SK-N-SH (cell line): ENCODE results near the gene GNL3. TPM values are rescaled to one million over a fixed set of nuclear protein-coding genes. Genes with fewer than 3 reads are reported as not detected.

Experiments used
- CTCF ChIA-PET: fragments of 300-600, 350-600 bp; formaldehyde crosslinking; extraction: SDS; loops from one replicate; lab custom pipeline; 2021; lab: Yijun Ruan, JAX
- POLR2A ChIA-PET: fragments of 350-600 bp; sonication (Branson Sonifier 250); formaldehyde crosslinking; extraction: SDS; loops from one replicate; lab custom pipeline; 2020; ENCODE audit warnings: antibody characterized with exemption, inconsistent platforms; lab: Yijun Ruan, JAX
- DNase-seq: peaks from one replicate; pipeline ENCODE4 v3.0.0; 2012
- H2AFZ ChIP-seq: fragments of 200-600 bp; sonication (generic); 2 replicates; pipeline ENCODE4 v1.8.1; 2016; ENCODE audit warnings: antibody characterized with exemption, mild to moderate bottlenecking, low read depth
- H3F3A ChIP-seq: fragments of 200-600 bp; sonication (generic); replicated peaks from 2 replicates; pipeline ENCODE3; 2016; ENCODE audit warnings: antibody characterized with exemption, mild to moderate bottlenecking; ENCODE audit not compliant: insufficient read depth
- H3K27ac ChIP-seq, 2 experiments: fragments of 200-500 bp in 1 of 2; fragments of 200-600 bp in 1 of 2; sonication (Bioruptor generic) in 1 of 2; sonication (generic), shearing (Covaris generic) in 1 of 2; 2 replicates each; pipeline versions ENCODE4 v1.5.1 to v1.6.1; 2014 to 2016; ENCODE audit warnings: low read depth in 2 of 2, inconsistent platforms in 1 of 2, low read length in 1 of 2, mild to moderate bottlenecking in 1 of 2, mixed read lengths in 1 of 2
- H3K27me3 ChIP-seq: fragments of 200-600 bp; sonication (generic), shearing (Covaris generic); 2 replicates; pipeline ENCODE4 v1.6.1; 2016; ENCODE audit warnings: mixed run types; ENCODE audit not compliant: insufficient read depth
- H3K36me3 ChIP-seq, 2 experiments: fragments of 200-500 bp in 1 of 2; fragments of 200-600 bp in 1 of 2; sonication (Bioruptor generic) in 1 of 2; sonication (generic) in 1 of 2; replicated peaks in 1 of 2; 2 replicates each; pipeline versions ENCODE3 to v1.5.1; 2014 to 2016; ENCODE audit warnings: low read length in 1 of 2, mild to moderate bottlenecking in 1 of 2; ENCODE audit not compliant: insufficient read depth in 2 of 2, control insufficient read depth in 1 of 2
- H3K4me1 ChIP-seq, 2 experiments: fragments of 200-500 bp in 1 of 2; fragments of 200-600 bp in 1 of 2; sonication (Bioruptor generic) in 1 of 2; sonication (generic), shearing (Covaris generic) in 1 of 2; 2 replicates each; pipeline versions ENCODE4 v1.5.1 to v1.6.1; 2014 to 2016; ENCODE audit warnings: low read depth in 1 of 2, low read length in 1 of 2, mixed run types in 1 of 2; ENCODE audit not compliant: insufficient read depth in 2 of 2, control insufficient read depth in 1 of 2
- H3K4me2 ChIP-seq: fragments of 200-600 bp; sonication (generic), shearing (Covaris generic); 2 replicates; pipeline ENCODE4 v1.6.1; 2017; ENCODE audit warnings: mixed run types
- H3K4me3 ChIP-seq, 2 experiments: fragments of 200-500 bp in 1 of 2; fragments of 200-600 bp in 1 of 2; sonication (Bioruptor generic) in 1 of 2; sonication (generic), shearing (Covaris generic) in 1 of 2; 2 replicates each; pipeline versions ENCODE4 v1.5.1 to v1.8.1; 2014 to 2016; ENCODE audit warnings: low read depth in 2 of 2, inconsistent platforms in 1 of 2, low read length in 1 of 2, mild to moderate bottlenecking in 1 of 2, mixed read lengths in 1 of 2, moderate library complexity in 1 of 2
- H3K79me2 ChIP-seq: fragments of 200-600 bp; sonication (generic); 2 replicates; pipeline ENCODE4 v1.8.1; 2017; ENCODE audit warnings: mild to moderate bottlenecking; ENCODE audit not compliant: insufficient read depth
- H3K9ac ChIP-seq: fragments of 200-600 bp; sonication (generic); 2 replicates; pipeline ENCODE4 v1.6.1; 2017; ENCODE audit warnings: mixed run types
- H3K9me2 ChIP-seq: fragments of 200-600 bp; sonication (generic); 2 replicates; pipeline ENCODE4 v1.6.1; 2017; ENCODE audit warnings: mixed run types
- H3K9me3 ChIP-seq: fragments of 200-600 bp; sonication (generic); 2 replicates; pipeline ENCODE4 v1.6.1; 2017; ENCODE audit warnings: mixed run types, mild to moderate bottlenecking, moderate library complexity
- H4K20me1 ChIP-seq: fragments of 200-600 bp; sonication (generic); 2 replicates; pipeline ENCODE4 v1.6.1; 2017; ENCODE audit warnings: mild to moderate bottlenecking, mixed run types; ENCODE audit not compliant: insufficient read depth
- CTCF ChIP-seq: fragments of 200-600 bp; sonication (generic); IDR thresholded peaks from 2 replicates; pipeline ENCODE4 v1.6.1; 2017; ENCODE audit warnings: antibody characterized with exemption, mild to moderate bottlenecking, moderate library complexity
- ELF1 ChIP-seq: IDR thresholded peaks from 2 replicates; pipeline ENCODE4 v1.4.0; 2012
- EP300 ChIP-seq, 2 experiments: IDR thresholded peaks; 2 replicates each; pipeline versions ENCODE4 v1.4.0 to v1.6.1; 2012; ENCODE audit warnings: borderline replicate concordance in 1 of 2, low read depth in 1 of 2, low read length in 1 of 2
- EZH2phosphoT487 ChIP-seq: fragments of 200-600 bp; sonication (generic); IDR thresholded peaks from 2 replicates; pipeline ENCODE4 v1.6.1; 2017; ENCODE audit warnings: low read depth, mixed run types, mild to moderate bottlenecking, antibody characterized with exemption, moderate library complexity, borderline replicate concordance
- GABPA ChIP-seq: IDR thresholded peaks from 2 replicates; pipeline ENCODE4 v1.4.0; 2012; ENCODE audit warnings: low read depth, mild to moderate bottlenecking
- GATA2 ChIP-seq: sonication (generic); formaldehyde crosslinking; IDR thresholded peaks from 2 replicates; pipeline ENCODE4 v1.5.0; 2020; ENCODE audit warnings: mild to moderate bottlenecking, missing genetic modification reagents
- JUND ChIP-seq: IDR thresholded peaks from 2 replicates; pipeline ENCODE4 v1.4.0; 2012
- MAX ChIP-seq: IDR thresholded peaks from 2 replicates; pipeline ENCODE4 v1.4.0; 2012; ENCODE audit warnings: low read depth
- MXI1 ChIP-seq: IDR thresholded peaks from 2 replicates; pipeline ENCODE4 v1.6.1; 2012; ENCODE audit warnings: mild to moderate bottlenecking, low read depth, low read length, improper control_type of control experiment
- PBX3 ChIP-seq: IDR thresholded peaks from 2 replicates; pipeline ENCODE4; 2012
- RAD21 ChIP-seq: IDR thresholded peaks from 2 replicates; pipeline ENCODE4 v1.6.1; 2012; ENCODE audit warnings: mild to moderate bottlenecking, low read length
- RCOR1 ChIP-seq: fragments of 150-350 bp; IDR thresholded peaks from 2 replicates; pipeline ENCODE4 v1.6.1; 2017; ENCODE audit warnings: antibody characterized with exemption, low read length
- RXRA ChIP-seq: IDR thresholded peaks from 2 replicates; pipeline ENCODE4 v1.4.0; 2012; ENCODE audit warnings: low read depth, mild to moderate bottlenecking, borderline replicate concordance
- SIN3A ChIP-seq: IDR thresholded peaks from 2 replicates; pipeline ENCODE4 v1.6.1; 2012; ENCODE audit warnings: low read depth, mild to moderate bottlenecking, low read length, moderate library complexity, borderline replicate concordance
- SMC3 ChIP-seq: IDR thresholded peaks from 2 replicates; pipeline ENCODE4 v1.6.1; 2012; ENCODE audit warnings: low read depth, low read length, improper control_type of control experiment
- TAF1 ChIP-seq: IDR thresholded peaks from 2 replicates; pipeline ENCODE4 v1.6.1; 2012; ENCODE audit warnings: low read depth, mild to moderate bottlenecking, low read length, moderate library complexity, borderline replicate concordance
- TCF12 ChIP-seq: IDR thresholded peaks from 2 replicates; pipeline ENCODE4 v1.4.0; 2012
- WGBS: methylation state at CpG from one replicate; pipeline ENCODE4 v1.1.6; 2017; ENCODE audit warnings: low lambda C conversion rate; 5-methylcytosine and 5-hydroxymethylcytosine counted together
- polyA plus RNA-seq, 3 experiments: library from polyadenylated mRNA; depleted of rRNA; stranded (reverse); fragments of >200 nt; gene quantifications; 2 replicates each; pipeline ENCODE4 v1.2.3, GENCODE V29; 2012
- TF ChIP-seq, protein P1 (sequence below): fragments of 150-350 bp; IDR thresholded peaks from 2 replicates; pipeline ENCODE4 v1.6.1; 2017; ENCODE audit warnings: antibody characterized with exemption, low read length, low read depth, borderline replicate concordance
- TF ChIP-seq, protein P2 (sequence below): IDR thresholded peaks from 2 replicates; pipeline ENCODE4 v1.4.0; 2012; ENCODE audit warnings: low read depth, borderline replicate concordance

GNL3 gene
- polyA plus RNA-seq, 1 of the 3 experiments (the other 2 are of a cell fraction), result 55.0 TPM

DNA sequence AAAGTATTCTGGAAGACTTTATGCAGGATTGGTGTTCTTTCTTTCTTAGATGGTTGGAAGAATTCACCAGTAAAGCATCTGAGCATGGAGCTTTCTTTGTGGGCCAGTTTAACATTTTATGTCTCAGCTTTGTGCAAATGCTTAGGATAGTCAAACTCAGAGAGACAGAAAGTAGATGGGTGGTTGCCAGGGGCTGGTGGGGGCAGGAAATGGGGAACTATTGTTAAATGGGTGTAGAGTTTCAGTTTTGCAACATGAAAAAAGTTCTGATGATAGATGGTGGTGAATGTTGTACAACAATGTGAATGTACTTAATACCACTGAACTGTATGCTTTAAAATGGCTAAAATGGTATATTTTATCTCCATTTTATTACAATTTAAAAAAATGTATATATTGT is 44.8 kb downstream of the GNL3 start:
- ChIA-PET POLR2A (no interaction called here), CTCF (no interaction called here)
- H3K27ac ChIP-seq, result no peak overlapping the region
- no peak overlapping the region for H3K9ac ChIP-seq
- H3K79me2 ChIP-seq, result no peaks in the 10 kb centered on the region
- TF ChIP-seq TAF1, result no peak
- TF ChIP-seq PBX3, result no peak
- no peak for TF ChIP-seq SMC3
- no peak for TF ChIP-seq CTCF
- TF ChIP-seq GATA2 (CRISPR knock-in tag), result no peak
- TF ChIP-seq, protein P1, sequence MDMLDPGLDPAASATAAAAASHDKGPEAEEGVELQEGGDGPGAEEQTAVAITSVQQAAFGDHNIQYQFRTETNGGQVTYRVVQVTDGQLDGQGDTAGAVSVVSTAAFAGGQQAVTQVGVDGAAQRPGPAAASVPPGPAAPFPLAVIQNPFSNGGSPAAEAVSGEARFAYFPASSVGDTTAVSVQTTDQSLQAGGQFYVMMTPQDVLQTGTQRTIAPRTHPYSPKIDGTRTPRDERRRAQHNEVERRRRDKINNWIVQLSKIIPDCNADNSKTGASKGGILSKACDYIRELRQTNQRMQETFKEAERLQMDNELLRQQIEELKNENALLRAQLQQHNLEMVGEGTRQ, result no peak
- no peak for TF ChIP-seq MAX
- TF ChIP-seq JUND, result no peak
- TF ChIP-seq GABPA, result no peak
- TF ChIP-seq MXI1, result no peak
- no peak for TF ChIP-seq EZH2phosphoT487
- TF ChIP-seq SIN3A, result no peak
- no peak for TF ChIP-seq RAD21
- H3K4me2 ChIP-seq, result no peak overlapping the region
- H2AFZ ChIP-seq, result no peak overlapping the region
- peaks cover 11% of the 10 kb centered on the region for H3F3A ChIP-seq
- H3K4me1 ChIP-seq, result no peaks in the 10 kb centered on the region
- no peaks in the 10 kb centered on the region for H3K9me2 ChIP-seq
- H4K20me1 ChIP-seq, result no peaks in the 10 kb centered on the region
- no peaks in the 10 kb centered on the region for H3K27me3 ChIP-seq
- H3K36me3 ChIP-seq, result peaks cover 27 to 66% of the 10 kb centered on the region in 2 experiments
- DNase-seq, result no peak
- no peak overlapping the region for H3K4me3 ChIP-seq
- H3K9me3 ChIP-seq, result peaks cover 3% of the 10 kb centered on the region; the same call in 1 of the 2 replicates

GRCh38 chr3:52731590-52731989 is 45.8 kb downstream of the GNL3 start:
- H3K4me1 ChIP-seq, result no peaks in the 10 kb centered on the region
- CTCF ChIA-PET, result no interaction called here
- no peak for DNase-seq
- TF ChIP-seq, protein P2, sequence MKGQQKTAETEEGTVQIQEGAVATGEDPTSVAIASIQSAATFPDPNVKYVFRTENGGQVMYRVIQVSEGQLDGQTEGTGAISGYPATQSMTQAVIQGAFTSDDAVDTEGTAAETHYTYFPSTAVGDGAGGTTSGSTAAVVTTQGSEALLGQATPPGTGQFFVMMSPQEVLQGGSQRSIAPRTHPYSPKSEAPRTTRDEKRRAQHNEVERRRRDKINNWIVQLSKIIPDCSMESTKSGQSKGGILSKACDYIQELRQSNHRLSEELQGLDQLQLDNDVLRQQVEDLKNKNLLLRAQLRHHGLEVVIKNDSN, result no peak
- TF ChIP-seq RAD21, result no peak
- TF ChIP-seq EP300 (IDR thresholded peaks at IDR 0.05; ENCODE audit: borderline replicate concordance in 1 of 2, low read depth in 1 of 2, low read length in 1 of 2), result no peak
- TF ChIP-seq RXRA, result no peak
- no peak for TF ChIP-seq SMC3
- TF ChIP-seq PBX3, result no peak
- TF ChIP-seq ELF1, result no peak
- no peak for TF ChIP-seq EZH2phosphoT487
- no peak for TF ChIP-seq RCOR1
- TF ChIP-seq MXI1, result no peak
- TF ChIP-seq TCF12, result no peak
- TF ChIP-seq MAX, result no peak

More at GRCh38 chr3:52731590-52731989, 45.8 kb downstream of the GNL3 start:
- Histone ChIP-seq H3K9me2 (no peaks in the 10 kb centered on the region), H3F3A (peaks cover 11% of the 10 kb centered on the region), H3K36me3 (peaks cover 29 to 72% of the 10 kb centered on the region in 2 experiments), H3K4me2 (no peak overlapping the region), H3K27ac (no peak overlapping the region), H3K79me2 (no peaks in the 10 kb centered on the region), H3K9me3 (peaks cover 3% of the 10 kb centered on the region; the same call in 1 of the 2 replicates), H2AFZ (no peak overlapping the region), H3K4me3 (no peak overlapping the region), H3K9ac (no peak overlapping the region), H4K20me1 (no peaks in the 10 kb centered on the region), H3K27me3 (no peaks in the 10 kb centered on the region)
- WGBS, result 93% methylated on average over 14 of the region's 14 CpGs
- POLR2A ChIA-PET, result no interaction called here
